A673 (cell line): ENCODE data around the gene GUCY1B1.

Experiments
- EZH2 ChIP-seq: fragments of 200-600 bp; sonication (generic); IDR thresholded peaks from 2 replicates; pipeline ENCODE4 v1.6.1; 2017; ENCODE audit warnings: borderline replicate concordance, low read depth, mild to moderate bottlenecking, mixed read lengths, antibody characterized with exemption, low read length; ENCODE audit not compliant: poor library complexity, severe bottlenecking
- TF ChIP-seq, protein P1 (sequence below): fragments of 300-800, 200-600 bp; sonication (generic); conservative IDR thresholded peaks from 2 replicates; pipeline ENCODE4 v1.5.1; 2017; ENCODE audit warnings: low read depth, mild to moderate bottlenecking, antibody characterized with exemption, low read length, moderate library complexity, mixed read lengths

DNA sequence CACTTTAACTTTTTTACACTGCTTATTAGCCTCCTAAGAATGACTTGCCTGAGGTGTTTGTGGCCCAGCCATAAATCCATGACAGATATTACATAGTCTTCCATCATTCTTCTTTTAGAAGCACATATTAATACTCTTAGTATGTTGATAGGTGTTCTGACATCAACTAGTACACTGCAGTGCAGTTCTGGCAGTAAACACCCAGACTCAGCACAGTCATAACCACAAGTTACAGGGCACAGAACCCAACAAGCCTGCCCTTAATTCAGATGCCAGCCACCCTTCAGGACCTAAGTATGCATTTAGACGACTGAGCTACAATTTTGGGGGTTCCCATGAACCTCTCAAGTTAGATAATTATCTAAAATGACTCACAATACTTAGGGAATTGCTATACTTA is 36.5 kb upstream of the GUCY1B1 start:
- TF ChIP-seq, protein P1, sequence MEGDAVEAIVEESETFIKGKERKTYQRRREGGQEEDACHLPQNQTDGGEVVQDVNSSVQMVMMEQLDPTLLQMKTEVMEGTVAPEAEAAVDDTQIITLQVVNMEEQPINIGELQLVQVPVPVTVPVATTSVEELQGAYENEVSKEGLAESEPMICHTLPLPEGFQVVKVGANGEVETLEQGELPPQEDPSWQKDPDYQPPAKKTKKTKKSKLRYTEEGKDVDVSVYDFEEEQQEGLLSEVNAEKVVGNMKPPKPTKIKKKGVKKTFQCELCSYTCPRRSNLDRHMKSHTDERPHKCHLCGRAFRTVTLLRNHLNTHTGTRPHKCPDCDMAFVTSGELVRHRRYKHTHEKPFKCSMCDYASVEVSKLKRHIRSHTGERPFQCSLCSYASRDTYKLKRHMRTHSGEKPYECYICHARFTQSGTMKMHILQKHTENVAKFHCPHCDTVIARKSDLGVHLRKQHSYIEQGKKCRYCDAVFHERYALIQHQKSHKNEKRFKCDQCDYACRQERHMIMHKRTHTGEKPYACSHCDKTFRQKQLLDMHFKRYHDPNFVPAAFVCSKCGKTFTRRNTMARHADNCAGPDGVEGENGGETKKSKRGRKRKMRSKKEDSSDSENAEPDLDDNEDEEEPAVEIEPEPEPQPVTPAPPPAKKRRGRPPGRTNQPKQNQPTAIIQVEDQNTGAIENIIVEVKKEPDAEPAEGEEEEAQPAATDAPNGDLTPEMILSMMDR = no peak
- TF ChIP-seq EZH2 = no peak
